GM18858 (cell line): Measurements from ENCODE around the gene HNRNPDL.
"Not testable (repeated sequence)": the region's sequence is repeated elsewhere in the genome, so short reads cannot be mapped to it uniquely, and the experiment has no call there.

Experiments used
- ATAC-seq: cut with Tn5 transposase; IDR thresholded peaks from one replicate; pipeline ENCODE4 v1.9.1; 2021; ENCODE audit not compliant: unreplicated experiment

HNRNPDL gene

GRCh38 chr4:82430193-82430963 lies at the start of gene HNRNPDL, which contains the start of gene ENOPH1:
Gene HNRNPDL (minus strand): TSS chr4:82430462. CDS start chr4:82429690, 772 bp downstream.
Gene ENOPH1 (plus strand): TSS chr4:82430590. CDS start chr4:82430830, 240 bp downstream.
- peak; percentile 64 for ATAC-seq

GRCh38 chr4:82479562-82479961 lies 49.3 kb upstream of the HNRNPDL start:
- no peak for ATAC-seq

DNA sequence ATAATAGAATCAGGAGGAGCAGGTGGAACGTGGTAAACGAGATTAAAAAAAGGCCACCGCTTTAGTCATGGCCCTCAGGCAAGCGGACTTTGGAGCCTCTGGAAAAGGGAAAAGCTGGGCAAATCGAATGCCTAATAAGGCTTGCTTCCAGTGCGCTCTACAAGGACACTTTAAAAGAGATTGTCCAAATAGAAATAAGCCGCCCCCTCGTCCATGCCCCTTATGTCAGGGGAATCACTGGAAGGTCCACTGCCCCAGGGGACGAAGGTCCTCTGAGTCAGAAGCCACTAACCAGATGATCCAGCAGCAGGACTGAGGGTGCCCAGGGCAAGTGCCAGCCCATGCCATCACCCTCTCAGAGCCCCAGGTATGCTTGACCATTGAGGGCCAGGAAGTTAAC lies 47.2 kb upstream of the HNRNPDL start:
- ATAC-seq, result not testable (repeated sequence)

DNA sequence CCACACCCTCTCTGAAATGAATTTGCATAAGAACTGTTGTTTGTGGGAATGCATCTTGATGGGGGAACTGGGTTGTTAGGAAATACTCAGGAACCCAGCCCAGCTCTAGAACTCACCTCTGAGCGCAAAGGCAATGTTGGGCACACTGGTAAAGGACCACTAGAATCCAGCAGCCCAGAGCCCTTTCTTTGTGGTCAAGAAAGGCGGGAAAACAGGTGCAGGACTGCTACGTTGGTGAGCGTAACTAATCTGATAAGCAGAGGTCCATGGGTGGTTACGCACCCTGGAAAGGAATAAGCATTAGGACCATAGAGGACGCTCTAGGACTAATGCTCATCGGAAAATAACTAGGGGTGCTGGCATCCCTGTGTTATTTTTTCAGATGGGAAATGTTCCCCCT lies 45.7 kb upstream of the HNRNPDL start:
- not testable (repeated sequence) for ATAC-seq

DNA sequence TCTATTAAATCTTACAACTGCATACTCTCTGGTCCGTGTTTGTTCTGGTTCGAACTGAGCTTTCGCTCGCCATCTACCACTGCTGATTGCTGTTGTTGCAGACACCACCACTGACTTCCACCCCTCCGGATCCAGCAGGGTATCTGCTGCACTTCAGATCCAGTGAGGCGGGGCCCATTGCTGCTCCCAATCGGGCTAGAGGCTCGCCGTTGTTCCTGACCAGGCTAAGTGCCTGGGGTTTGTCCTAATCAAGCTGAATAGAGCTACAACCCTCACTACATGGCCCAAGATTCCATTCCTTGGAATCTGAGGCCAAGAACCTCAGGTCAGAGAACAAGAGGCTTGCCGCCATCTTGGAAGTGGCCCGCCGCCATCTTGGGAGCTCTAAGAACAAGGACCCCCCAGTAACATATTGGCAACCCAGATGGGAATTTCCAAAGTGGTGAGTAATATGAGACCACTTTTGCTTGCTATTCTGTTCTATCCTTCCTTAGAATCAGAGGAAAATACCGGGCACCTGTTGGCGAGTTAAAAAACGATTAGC lies 43.4 kb upstream of the HNRNPDL start:
- no peak for ATAC-seq

DNA sequence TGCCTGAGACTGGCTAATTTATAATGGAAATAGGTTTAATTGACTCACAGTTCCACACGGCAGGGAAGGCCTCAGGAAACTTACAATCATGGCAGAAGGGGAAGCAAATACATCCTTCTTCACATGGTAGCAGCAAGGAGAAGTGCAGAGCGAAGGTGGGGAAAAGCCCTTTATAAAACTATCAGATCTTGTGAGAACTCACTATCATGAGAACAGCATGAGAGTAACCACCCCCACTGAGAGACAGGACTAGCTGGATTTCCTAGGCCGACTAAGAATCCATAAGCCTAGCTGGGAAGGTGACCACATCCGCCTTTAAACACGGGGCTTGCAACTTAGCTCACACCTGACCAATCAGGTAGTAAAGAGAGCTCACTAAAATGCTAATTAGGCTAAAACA lies 42.8 kb upstream of the HNRNPDL start:
- not testable (repeated sequence) for ATAC-seq

GRCh38 chr4:82469791-82470345 lies 39.6 kb upstream of the HNRNPDL start:
- ATAC-seq, result no peak

DNA sequence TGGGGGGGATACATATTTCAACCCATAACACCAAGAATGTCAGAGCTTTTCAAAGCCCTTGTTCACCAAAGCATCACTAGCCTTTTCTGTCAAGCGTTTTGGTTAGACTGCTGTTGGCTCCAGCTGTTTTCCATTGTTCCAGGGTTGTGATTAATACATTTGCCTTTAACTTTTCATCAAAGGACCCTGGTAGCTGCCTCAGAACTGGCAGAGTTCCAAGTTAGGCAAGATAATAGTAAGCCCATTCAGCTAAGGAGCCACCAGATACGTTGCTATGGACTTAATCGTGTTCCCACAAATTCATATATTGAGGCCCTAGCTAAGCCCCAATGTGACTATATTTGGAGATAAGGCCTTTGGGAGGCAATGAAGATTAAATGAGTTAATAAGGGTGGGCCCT lies 37.2 kb upstream of the HNRNPDL start:
- no peak for ATAC-seq

- no peak for ATAC-seq
Observed at GRCh38 chr4:82463221-82463620, 33.0 kb upstream of the HNRNPDL start.

DNA sequence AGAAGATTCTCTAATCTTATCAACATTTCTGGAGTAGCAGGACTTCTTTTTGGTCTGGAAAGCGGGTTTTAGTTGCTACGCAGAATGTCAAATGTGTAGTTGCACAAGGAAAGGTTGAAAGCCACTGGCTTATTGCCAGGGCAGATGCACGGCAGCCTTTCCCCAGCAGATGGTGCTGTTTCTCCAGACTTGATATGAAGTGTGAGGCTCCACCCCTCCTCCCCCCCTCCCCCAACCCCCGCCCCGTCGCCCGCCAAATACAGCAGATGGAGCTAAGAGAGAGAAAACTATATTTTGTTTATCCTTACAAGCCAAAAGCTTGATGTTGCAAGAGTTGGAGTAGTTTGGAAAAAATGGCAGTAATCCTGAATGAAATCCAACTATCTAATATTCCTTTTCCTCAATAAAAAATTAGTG lies 32.2 kb upstream of the HNRNPDL start:
- ATAC-seq, result peak; percentile 74

DNA sequence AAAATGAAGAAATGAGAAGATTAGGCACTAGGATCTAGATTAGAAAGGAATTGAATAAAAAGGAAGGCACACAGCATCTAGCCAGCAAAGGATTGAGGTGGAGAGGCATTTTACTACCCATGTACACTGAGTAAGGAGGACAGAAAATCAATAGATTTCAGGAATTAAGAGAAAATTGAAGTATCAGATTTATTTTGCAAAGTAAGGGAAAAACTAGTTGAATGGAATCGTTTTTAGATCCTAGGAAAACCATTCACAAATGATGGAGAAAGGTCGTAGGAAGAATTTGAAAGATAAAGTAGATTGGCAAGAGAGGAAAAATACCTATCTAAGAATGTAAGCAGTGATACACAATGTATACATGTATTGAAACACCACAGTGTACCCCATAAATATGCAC lies 31.4 kb upstream of the HNRNPDL start:
- ATAC-seq, result no peak

GRCh38 chr4:82458729-82459128 lies 28.5 kb upstream of the HNRNPDL start:
- ATAC-seq, result no peak

- ATAC-seq, result no peak
Observed at GRCh38 chr4:82457266-82457665, 27.0 kb upstream of the HNRNPDL start.

GRCh38 chr4:82452026-82452425 lies 21.8 kb upstream of the HNRNPDL start:
- no peak for ATAC-seq

DNA sequence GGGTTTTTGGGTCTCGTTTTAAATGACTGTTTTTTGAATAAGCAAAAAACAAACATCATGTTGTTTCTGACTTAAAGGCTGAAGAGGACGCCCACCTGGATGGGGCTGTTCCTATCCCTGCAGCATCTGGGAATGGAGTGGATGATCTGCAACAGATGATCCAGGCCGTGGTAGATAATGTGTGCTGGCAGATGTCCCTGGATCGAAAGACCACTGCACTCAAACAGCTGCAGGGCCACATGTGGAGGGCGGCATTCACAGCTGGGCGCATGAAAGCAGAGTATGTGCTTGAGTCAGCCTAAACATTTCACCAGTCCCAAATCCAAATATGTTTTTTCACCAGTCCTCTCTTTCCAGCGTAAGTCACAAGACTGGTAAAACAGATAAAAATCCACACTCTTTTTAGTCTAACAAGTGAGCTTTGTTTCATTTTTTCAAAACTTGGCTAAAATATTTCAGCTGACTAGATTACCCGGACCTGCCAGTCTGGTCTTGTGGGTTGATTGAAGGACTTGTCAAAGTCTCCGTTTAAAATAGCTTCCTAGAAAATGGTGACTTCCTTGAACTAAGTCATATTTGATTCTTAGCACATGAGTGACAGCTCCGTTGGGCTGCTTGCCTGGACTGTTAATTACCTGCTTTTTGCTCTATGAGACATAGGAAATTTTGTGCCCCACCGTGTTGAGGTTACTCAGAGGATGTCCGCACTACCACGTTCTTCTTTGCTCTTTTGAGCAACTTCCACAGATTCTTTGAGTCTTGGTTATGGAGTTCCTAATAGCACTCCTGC lies 20.9 kb upstream of the HNRNPDL start:
- ATAC-seq, result no peak

DNA sequence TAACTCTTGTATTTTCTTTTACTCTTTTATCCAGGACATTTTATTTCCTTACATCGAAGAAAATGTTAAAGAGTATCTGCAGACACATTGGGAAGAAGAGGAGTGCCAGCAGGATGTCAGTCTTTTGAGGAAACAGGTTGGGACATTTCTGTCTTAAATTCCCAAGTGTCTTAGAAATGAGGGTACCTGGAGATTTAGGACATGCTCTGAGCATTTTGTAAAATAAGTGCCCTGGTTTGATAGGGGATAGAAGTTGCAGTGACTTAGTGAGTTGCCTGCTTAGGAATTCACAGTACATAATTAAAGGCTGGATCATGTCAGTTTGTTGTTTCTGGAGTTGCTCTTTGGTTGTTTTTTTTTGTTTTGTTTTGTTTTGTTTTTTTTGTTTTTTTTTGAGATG lies 17.6 kb upstream of the HNRNPDL start:
- ATAC-seq, result no peak

DNA sequence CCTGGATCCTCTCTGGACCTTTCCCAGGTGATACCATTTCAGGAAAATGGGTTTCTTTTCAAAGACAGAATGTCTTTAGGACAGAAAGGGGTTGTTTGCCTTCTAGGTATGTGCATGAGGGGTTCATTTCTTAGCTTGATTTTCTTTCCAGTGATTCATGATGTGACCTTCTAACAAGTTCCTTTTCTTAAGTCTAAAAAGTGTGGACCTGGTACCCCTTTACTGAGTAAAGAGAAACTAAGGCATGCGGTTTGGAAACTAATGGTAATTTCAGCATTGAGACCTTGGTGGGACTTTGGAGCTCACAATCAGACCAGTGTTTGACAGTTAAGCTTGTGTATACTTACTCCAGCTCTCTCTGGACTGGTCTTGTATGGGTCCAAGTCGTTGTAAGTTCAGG lies 8.8 kb upstream of the HNRNPDL start:
- no peak for ATAC-seq

DNA sequence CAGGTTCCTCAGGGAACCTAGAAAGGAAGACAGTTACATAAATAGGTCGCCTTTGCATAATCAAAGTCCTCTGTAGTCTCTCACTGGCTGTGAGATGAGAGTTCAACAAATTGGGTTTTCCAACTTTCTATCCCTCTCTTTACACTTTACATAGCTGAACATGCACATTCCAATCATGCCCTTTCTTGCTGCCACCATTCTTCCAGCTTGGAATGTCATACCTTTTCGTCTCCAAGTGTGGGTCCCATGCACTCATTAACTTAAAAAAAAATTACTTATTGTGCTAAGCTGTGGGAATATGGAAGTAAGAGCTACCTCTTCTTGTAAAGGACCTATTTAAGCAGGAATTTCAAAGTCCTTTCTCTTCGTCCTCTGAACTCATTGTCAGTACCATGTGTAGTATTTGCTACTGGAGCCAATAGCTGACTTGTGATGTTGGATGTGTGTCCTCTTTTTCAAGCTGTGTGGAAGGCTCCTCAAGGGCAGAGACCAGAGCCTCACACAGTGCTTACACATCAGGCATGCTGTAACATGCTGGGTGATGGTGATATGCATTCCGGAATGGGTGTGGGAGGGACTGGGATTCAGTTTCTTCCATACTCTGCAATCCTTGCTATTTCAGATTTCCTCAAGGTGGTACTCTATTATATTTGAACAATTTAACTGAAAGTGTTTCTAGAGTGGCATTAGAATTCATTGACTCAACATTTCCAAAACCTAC lies 7.2 kb upstream of the HNRNPDL start:
- ATAC-seq, result no peak

DNA sequence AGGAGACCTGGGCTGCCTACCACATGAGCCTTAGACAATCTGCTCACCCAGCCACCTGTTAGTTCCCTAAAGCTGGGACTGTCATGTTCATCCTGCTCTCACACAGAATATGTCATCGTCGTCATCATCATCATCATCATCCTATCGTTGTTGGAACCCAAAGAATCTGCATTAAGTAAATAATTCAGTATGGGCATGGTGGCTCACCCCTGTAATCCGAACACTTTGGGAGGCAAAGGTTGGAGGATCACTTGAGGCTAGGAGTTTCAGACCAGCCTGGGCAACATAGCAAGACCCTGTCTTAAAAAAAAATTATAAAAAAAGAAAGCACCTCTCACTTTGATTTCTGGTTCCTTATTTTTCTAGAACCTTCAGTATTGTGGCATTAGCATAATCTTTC lies 6.5 kb upstream of the HNRNPDL start:
- no peak for ATAC-seq

GRCh38 chr4:82436130-82436529 lies 5.9 kb upstream of the HNRNPDL start:
- ATAC-seq, result no peak

DNA sequence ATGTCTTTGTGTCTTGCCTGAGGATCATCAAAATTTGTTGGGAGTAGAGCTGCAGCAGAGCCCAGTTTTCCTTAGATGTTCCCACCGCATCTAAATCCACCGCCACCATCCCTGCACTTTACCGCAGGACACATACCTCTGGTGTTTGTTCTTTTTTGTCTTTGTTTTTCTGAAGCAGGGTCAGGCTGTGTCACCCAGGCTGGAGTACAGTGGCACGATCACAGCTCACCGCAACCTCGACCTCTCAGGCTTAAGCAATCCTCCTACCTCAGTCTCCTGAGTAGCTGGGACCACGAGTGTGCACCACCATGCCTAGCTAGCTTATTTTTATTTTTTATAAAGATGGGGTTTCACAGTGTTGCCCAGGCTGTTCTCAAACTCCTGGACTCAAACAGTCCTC lies 4.7 kb upstream of the HNRNPDL start:
- no peak for ATAC-seq
